MCF 10A (cell line): Measurements from ENCODE around the gene TCEANC2. TPM values are rescaled to one million over a fixed set of nuclear protein-coding genes. Genes with fewer than 3 reads are reported as not detected.

Experiments
- BruUV-seq: library from RNA; stranded (reverse); fragments of 400-500 nt; replicated peaks from 2 replicates; lab custom pipeline; 2021; lab: Mats Ljungman, UMichigan
- CTCF ChIA-PET: fragments of 300-600 bp; sonication (Branson Sonifier 250); formaldehyde crosslinking; extraction: SDS; loops from one replicate; lab custom pipeline; 2021; ENCODE audit warnings: antibody characterized with exemption, inconsistent platforms; lab: Yijun Ruan, JAX
- POLR2A ChIA-PET: fragments of 300-600, 350-650 bp; sonication (Branson Sonifier 250); formaldehyde crosslinking; extraction: SDS; loops from one replicate; lab custom pipeline; 2020; ENCODE audit warnings: antibody characterized with exemption, inconsistent platforms; lab: Yijun Ruan, JAX
- DNase-seq: peaks from one replicate; pipeline ENCODE4 v3.0.0-alpha.2; 2018; ENCODE audit not compliant: unreplicated experiment
- H3K27ac Mint-ChIP-seq: one replicate; pipeline ENCODE4 v1.8.0; 2022; ENCODE audit warnings: mild to moderate bottlenecking, low read depth, mixed read lengths; ENCODE audit not compliant: unreplicated experiment
- H3K27me3 Mint-ChIP-seq: one replicate; pipeline ENCODE4 v1.8.0; 2022; ENCODE audit warnings: mixed read lengths; ENCODE audit not compliant: insufficient read depth, unreplicated experiment
- H3K36me3 Mint-ChIP-seq: one replicate; pipeline ENCODE4 v1.8.0; 2022; ENCODE audit warnings: mild to moderate bottlenecking, moderate library complexity, mixed read lengths; ENCODE audit not compliant: insufficient read depth, unreplicated experiment
- H3K4me1 Mint-ChIP-seq: one replicate; pipeline ENCODE4 v1.8.0; 2022; ENCODE audit warnings: mixed read lengths; ENCODE audit not compliant: insufficient read depth, unreplicated experiment
- H3K4me3 Mint-ChIP-seq: one replicate; pipeline ENCODE4 v1.8.0; 2022; ENCODE audit warnings: mild to moderate bottlenecking, moderate library complexity, mixed read lengths; ENCODE audit not compliant: unreplicated experiment
- H3K9me3 Mint-ChIP-seq: one replicate; pipeline ENCODE4 v1.8.0; 2022; ENCODE audit warnings: mixed read lengths; ENCODE audit not compliant: unreplicated experiment
- CTCF ChIP-seq: fragments of 200-600 bp; IDR thresholded peaks from one replicate; pipeline ENCODE4 v1.8.0; 2022; ENCODE audit warnings: antibody characterized with exemption, mild to moderate bottlenecking; ENCODE audit not compliant: unreplicated experiment
- intact Hi-C: fragments of 100-400 bp; cut with micrococcal nuclease; formaldehyde crosslinking; loops from 2 replicates; pipeline ENCODE4 v1.14.1; 2022
- total RNA-seq: library from RNA; stranded (reverse); gene quantifications from 2 replicates; pipeline ENCODE4 v1.2.3, GENCODE V29; 2022

Gene TCEANC2
- total RNA-seq, 1 experiment from 2014 or later = 3.6 TPM

- POLR2A ChIA-PET = no interaction called here
- no peak for TF ChIP-seq CTCF
- DNase-seq = no peak
- no peaks in the 10 kb centered on the region for H3K4me1 Mint-ChIP-seq
- no peak overlapping the region for H3K27ac Mint-ChIP-seq
- H3K4me3 Mint-ChIP-seq = no peak overlapping the region
- peaks cover 6% of the 10 kb centered on the region for H3K36me3 Mint-ChIP-seq
- no TSS peak for BruUV-seq
- CTCF ChIA-PET = no interaction called here
- peaks cover 16% of the 10 kb centered on the region for H3K27me3 Mint-ChIP-seq
- intact Hi-C loops = no loop called here
- H3K9me3 Mint-ChIP-seq = no peaks in the 10 kb centered on the region
Observed at GRCh38 chr1:54132495-54132894, 79.1 kb downstream of the TCEANC2 start.

GRCh38 chr1:54134295-54134694, 80.9 kb downstream of the TCEANC2 start:
- CTCF ChIA-PET = interaction anchor here (0.8 kb wide), 1 partner anchor 410 kb away, joined by 3 read pairs; no protein-coding TSS in a partner anchor
- DNase-seq = no peak
- peaks cover 6% of the 10 kb centered on the region for H3K36me3 Mint-ChIP-seq
- no peak for TF ChIP-seq CTCF
- peaks cover 16% of the 10 kb centered on the region for H3K27me3 Mint-ChIP-seq
- no peaks in the 10 kb centered on the region for H3K4me1 Mint-ChIP-seq
- POLR2A ChIA-PET = no interaction called here
- no peaks in the 10 kb centered on the region for H3K9me3 Mint-ChIP-seq
- H3K4me3 Mint-ChIP-seq = no peak overlapping the region
- intact Hi-C loops = no loop called here
- no TSS peak for BruUV-seq
- H3K27ac Mint-ChIP-seq = no peak overlapping the region

GRCh38 chr1:54135436-54136120, 82.2 kb downstream of the TCEANC2 start:
- Mint-ChIP-seq H3K4me3 (no peak overlapping the region), H3K27me3 (peaks cover 14% of the 10 kb centered on the region), H3K9me3 (no peaks in the 10 kb centered on the region), H3K36me3 (peaks cover 6% of the 10 kb centered on the region), H3K4me1 (no peaks in the 10 kb centered on the region), H3K27ac (no peak overlapping the region)
- DNase-seq = no peak
- no peak for TF ChIP-seq CTCF
- intact Hi-C loops = no loop called here
- ChIA-PET CTCF (interaction anchor here (0.6 kb wide), 1 partner anchor 38 kb away, joined by 3 read pairs; no protein-coding TSS in a partner anchor), POLR2A (no interaction called here)
- no TSS peak for BruUV-seq

GRCh38 chr1:54136269-54136896, 83.0 kb downstream of the TCEANC2 start:
- H3K4me1 Mint-ChIP-seq = no peaks in the 10 kb centered on the region
- CTCF ChIA-PET = interaction anchor here (0.6 to 0.9 kb wide), 2 partner anchors 250 to 785 kb away, joined by 3 to 5 read pairs; no protein-coding TSS in a partner anchor
- H3K9me3 Mint-ChIP-seq = no peaks in the 10 kb centered on the region
- H3K4me3 Mint-ChIP-seq = no peak overlapping the region
- peaks cover 6% of the 10 kb centered on the region for H3K36me3 Mint-ChIP-seq
- H3K27ac Mint-ChIP-seq = peak overlapping the region; percentile 14
- H3K27me3 Mint-ChIP-seq = peaks cover 6% of the 10 kb centered on the region
- no TSS peak for BruUV-seq
- no peak for TF ChIP-seq CTCF
- DNase-seq = no peak
- POLR2A ChIA-PET = interaction anchor here (0.7 kb wide), 1 partner anchor 9 kb away, joined by 3 read pairs; no protein-coding TSS in a partner anchor
- intact Hi-C loops = no loop called here
